ENCODE results near the gene THBS4. TPM values are rescaled to one million over a fixed set of nuclear protein-coding genes. Genes with fewer than 3 reads are reported as not detected.
A peak's percentile ranks its signal among the peaks of the same experiment; 100 is the strongest.

The THBS4 gene
- total and polyA plus RNA-seq, 9 of the 15 experiments (the other 6 are each of a cell fraction or from before 2014, with no cell fraction given): 0.07 to 0.08 TPM; not detected in 7

DNA sequence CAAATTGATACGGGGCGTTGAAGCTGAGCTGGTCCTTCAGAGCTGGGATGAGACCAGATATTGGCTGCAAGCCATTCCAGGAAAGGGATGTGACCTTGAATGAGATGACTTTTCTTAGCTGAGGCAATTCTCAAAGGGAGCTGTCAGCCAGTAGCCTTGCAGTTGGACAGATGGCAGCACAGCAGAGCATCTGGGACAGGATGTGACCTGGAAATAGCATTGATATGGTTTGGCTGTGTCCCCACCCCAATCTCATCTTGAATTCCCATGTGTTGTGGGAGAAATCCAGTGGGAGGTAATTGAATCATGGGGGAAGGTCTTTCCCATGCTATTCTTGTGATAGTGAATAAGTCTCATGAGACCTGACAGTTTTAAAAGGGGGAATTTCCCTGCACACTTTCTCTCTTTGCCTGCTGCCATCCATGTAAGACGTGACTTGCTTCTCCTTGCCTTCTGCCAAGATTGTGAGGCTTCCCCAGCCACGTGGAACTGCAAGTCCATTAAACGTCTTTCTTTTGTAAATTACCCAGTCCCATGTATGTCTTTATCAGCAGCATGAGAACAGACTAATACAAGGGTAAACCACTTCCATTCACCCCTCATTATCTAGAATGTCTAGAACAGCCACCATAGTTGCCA lies 24.3 kb upstream of the THBS4 start:
- POLR2A ChIA-PET: interaction anchor here (0.5 to 0.6 kb wide), 2 partner anchors 17 to 298 kb away, joined by 3 read pairs; no protein-coding TSS in a partner anchor
- intact Hi-C loops (cut with micrococcal nuclease): no loop called here
- H3K27me3 ChIP-seq (ENCODE audit: control insufficient read depth in 2 of 2, insufficient read depth in 2 of 2, low read length in 2 of 2): 0 out of 5 replicates have a peak, but pooled peaks cover 0 to 6% of the 10 kb centered on the region in 2 experiments
- 0% methylated on average over 5 of the region's 5 CpGs for WGBS (ENCODE audit: insufficient coverage, low coverage, missing lambda C conversion rate)
- H3K36me3 ChIP-seq (ENCODE audit: control insufficient read depth, insufficient read depth, low read length): no peaks in the 10 kb centered on the region
- FAIRE-seq (no peak), ATAC-seq (no peak), DNase-seq (ENCODE audit: extremely low read depth in 1 of 4, low spot score in 3 of 4) (no peak)
- H3K4me2 ChIP-seq (ENCODE audit: insufficient read depth, low read length): no peak overlapping the region
- H3K9me1 ChIP-seq (ENCODE audit: control insufficient read depth, insufficient read depth, low read length): no peaks in the 10 kb centered on the region
- TF ChIP-seq NFIC (IDR thresholded peaks at IDR 0.05) (no peak), ZNF431 (CRISPR knock-in tag; IDR thresholded peaks at IDR 0.05) (peak; percentile 92)
- H3K9ac ChIP-seq (ENCODE audit: insufficient read depth in 1 of 2, low read depth in 2 of 2, low read length in 2 of 2): no peak overlapping the region
- no peak overlapping the region for H2AFZ ChIP-seq (ENCODE audit: low read depth, low read length)
- no TSS peak for BruUV-seq (replicated peaks)
- H3K9me3 ChIP-seq (replicated peaks; ENCODE audit: control insufficient read depth, insufficient read depth, low read depth, low read length): no peaks in the 10 kb centered on the region
- no peaks in the 10 kb centered on the region for H4K20me1 ChIP-seq (replicated peaks; ENCODE audit: control insufficient read depth, insufficient read depth, low read length)
- no peak overlapping the region for H3K27ac ChIP-seq (ENCODE audit: extremely low read depth, low read depth, low read length)
- in situ Hi-C loops (cut with MboI): no loop called here
- CTCF ChIA-PET (ENCODE audit: low intra/inter-chr PET ratio): no interaction called here
- no peak overlapping the region for H3K4me3 ChIP-seq
- H3K79me2 ChIP-seq (ENCODE audit: control insufficient read depth, insufficient read depth, low read length): no peaks in the 10 kb centered on the region
- no peaks in the 10 kb centered on the region for H3K4me1 ChIP-seq (replicated peaks in 1 of 2; ENCODE audit: control insufficient read depth in 2 of 2, insufficient read depth in 2 of 2, low read length in 2 of 2)

DNA sequence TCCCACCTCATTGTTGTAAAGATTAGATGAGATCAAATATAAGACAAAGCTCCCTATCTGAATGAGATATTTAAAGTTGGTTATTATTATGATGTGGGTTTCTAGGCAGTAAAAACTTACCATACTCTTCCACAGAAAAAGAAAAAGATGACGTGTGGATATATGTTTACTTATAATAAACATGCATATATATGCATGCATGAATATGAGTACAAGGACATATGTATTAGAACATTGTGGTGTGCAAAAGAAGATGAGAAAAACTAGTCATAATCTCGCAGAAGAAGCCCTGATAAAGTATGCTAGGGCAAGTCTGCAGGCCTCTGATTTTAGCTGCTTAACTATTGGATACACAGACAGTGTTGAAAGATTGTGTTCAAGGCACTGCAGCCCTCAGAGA lies 10.1 kb upstream of the THBS4 start:
- BruUV-seq (replicated peaks): no TSS peak
- ATAC-seq (no peak), DNase-seq (ENCODE audit: extremely low read depth in 1 of 4, low spot score in 3 of 4) (no peak), FAIRE-seq (no peak)
- Histone ChIP-seq H3K27me3 (ENCODE audit: control insufficient read depth in 2 of 2, insufficient read depth in 2 of 2, low read length in 2 of 2) (peaks cover 7 to 15% of the 10 kb centered on the region in 2 experiments; a peak in 4 of 5 replicates), H4K20me1 (replicated peaks; ENCODE audit: control insufficient read depth, insufficient read depth, low read length) (no peaks in the 10 kb centered on the region), H3K27ac (ENCODE audit: extremely low read depth, low read depth, low read length) (no peak overlapping the region), H3K4me1 (replicated peaks in 1 of 2; ENCODE audit: control insufficient read depth in 2 of 2, insufficient read depth in 2 of 2, low read length in 2 of 2) (no peaks in the 10 kb centered on the region), H3K9me3 (replicated peaks; ENCODE audit: control insufficient read depth, insufficient read depth, low read depth, low read length) (no peaks in the 10 kb centered on the region), H3K9ac (ENCODE audit: insufficient read depth in 1 of 2, low read depth in 2 of 2, low read length in 2 of 2) (no peak overlapping the region), H2AFZ (ENCODE audit: low read depth, low read length) (no peak overlapping the region), H3K79me2 (ENCODE audit: control insufficient read depth, insufficient read depth, low read length) (no peaks in the 10 kb centered on the region), H3K4me2 (ENCODE audit: insufficient read depth, low read length) (no peak overlapping the region), H3K9me1 (ENCODE audit: control insufficient read depth, insufficient read depth, low read length) (no peaks in the 10 kb centered on the region), H3K4me3 (no peak overlapping the region), H3K36me3 (ENCODE audit: control insufficient read depth, insufficient read depth, low read length) (no peaks in the 10 kb centered on the region)
- POLR2A ChIA-PET: no interaction called here
- 0% methylated on average over 2 of the region's 2 CpGs for WGBS (ENCODE audit: insufficient coverage, low coverage, missing lambda C conversion rate)
- in situ Hi-C loops (cut with MboI) (no loop called here), intact Hi-C loops (cut with micrococcal nuclease) (no loop called here)
- CTCF ChIA-PET (ENCODE audit: low intra/inter-chr PET ratio): no interaction called here
- TF ChIP-seq ZNF696 (CRISPR knock-in tag; conservative IDR thresholded peaks at IDR 0.05): no peak
- no peak for TF ChIP-seq JUND (IDR thresholded peaks at IDR 0.05; ENCODE audit: borderline replicate concordance, low read depth, low read length)
- no peak for TF ChIP-seq JUND (tag; IDR thresholded peaks at IDR 0.05; ENCODE audit: borderline replicate concordance, low read depth, low read length)
- no peak for TF ChIP-seq ZNF316 (IDR thresholded peaks at IDR 0.05)
- no peak for TF ChIP-seq HNRNPH1 (optimal IDR thresholded peaks at IDR 0.05; ENCODE audit: low read depth, low read length)
- TF ChIP-seq, protein P1, sequence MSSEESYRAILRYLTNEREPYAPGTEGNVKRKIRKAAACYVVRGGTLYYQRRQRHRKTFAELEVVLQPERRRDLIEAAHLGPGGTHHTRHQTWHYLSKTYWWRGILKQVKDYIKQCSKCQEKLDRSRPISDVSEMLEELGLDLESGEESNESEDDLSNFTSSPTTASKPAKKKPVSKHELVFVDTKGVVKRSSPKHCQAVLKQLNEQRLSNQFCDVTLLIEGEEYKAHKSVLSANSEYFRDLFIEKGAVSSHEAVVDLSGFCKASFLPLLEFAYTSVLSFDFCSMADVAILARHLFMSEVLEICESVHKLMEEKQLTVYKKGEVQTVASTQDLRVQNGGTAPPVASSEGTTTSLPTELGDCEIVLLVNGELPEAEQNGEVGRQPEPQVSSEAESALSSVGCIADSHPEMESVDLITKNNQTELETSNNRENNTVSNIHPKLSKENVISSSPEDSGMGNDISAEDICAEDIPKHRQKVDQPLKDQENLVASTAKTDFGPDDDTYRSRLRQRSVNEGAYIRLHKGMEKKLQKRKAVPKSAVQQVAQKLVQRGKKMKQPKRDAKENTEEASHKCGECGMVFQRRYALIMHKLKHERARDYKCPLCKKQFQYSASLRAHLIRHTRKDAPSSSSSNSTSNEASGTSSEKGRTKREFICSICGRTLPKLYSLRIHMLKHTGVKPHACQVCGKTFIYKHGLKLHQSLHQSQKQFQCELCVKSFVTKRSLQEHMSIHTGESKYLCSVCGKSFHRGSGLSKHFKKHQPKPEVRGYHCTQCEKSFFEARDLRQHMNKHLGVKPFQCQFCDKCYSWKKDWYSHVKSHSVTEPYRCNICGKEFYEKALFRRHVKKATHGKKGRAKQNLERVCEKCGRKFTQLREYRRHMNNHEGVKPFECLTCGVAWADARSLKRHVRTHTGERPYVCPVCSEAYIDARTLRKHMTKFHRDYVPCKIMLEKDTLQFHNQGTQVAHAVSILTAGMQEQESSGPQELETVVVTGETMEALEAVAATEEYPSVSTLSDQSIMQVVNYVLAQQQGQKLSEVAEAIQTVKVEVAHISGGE (CRISPR knock-in tag; IDR thresholded peaks at IDR 0.05): no peak
- TF ChIP-seq U2AF1 (optimal IDR thresholded peaks at IDR 0.05; ENCODE audit: low read depth, low read length): no peak
- TF ChIP-seq NONO (IDR thresholded peaks at IDR 0.05; ENCODE audit: low read depth in 2 of 2, low read length in 1 of 2): no peak
